Measurements from ENCODE around the gene EARS2. TPM values are rescaled to one million over a fixed set of nuclear protein-coding genes. Genes with fewer than 3 reads are reported as not detected.

The EARS2 gene
- polyA plus RNA-seq, 1 donor (not counting 4 experiments of a cell fraction or from before 2014, with no cell fraction given) = 32.7 TPM

GRCh38 chr16:23496821-23497542, 60.2 kb downstream of the EARS2 start:
- peaks cover 34% of the 10 kb centered on the region for H3K79me2 ChIP-seq (ENCODE audit: control insufficient read depth, insufficient read depth, low read length)
- no peaks in the 10 kb centered on the region for H3K9me3 ChIP-seq (ENCODE audit: control insufficient read depth, low read depth, low read length)
- DNase-seq (ENCODE audit: low read depth, low spot score) (no peak), FAIRE-seq (peak; percentile 86)
- peaks cover 5 to 18% of the 10 kb centered on the region in 2 experiments for H3K36me3 ChIP-seq (ENCODE audit: control insufficient read depth in 2 of 2, extremely low read depth in 1 of 2, insufficient read depth in 2 of 2, low read length in 2 of 2)
- peak overlapping the region; percentile 82 for H3K27ac ChIP-seq (ENCODE audit: control insufficient read depth, insufficient read depth, low read length)
- peak overlapping the region; percentile 75 for H3K9ac ChIP-seq (ENCODE audit: control insufficient read depth, extremely low read depth, insufficient read depth, low read length)
- dilution Hi-C loops (cut with MboI; ENCODE audit: extremely low pct_ligation_motif_present, low sequenced_read_pairs) = no loop called here
- TF ChIP-seq EZH2 (IDR thresholded peaks at IDR 0.05; ENCODE audit: low read length) = no peak
- H3K4me1 ChIP-seq (ENCODE audit: control insufficient read depth, extremely low read depth, insufficient read depth, low read length) = peaks cover 82% of the 10 kb centered on the region
- H3K9me1 ChIP-seq (ENCODE audit: control insufficient read depth, extremely low read depth, insufficient read depth, low read length) = peaks cover 10% of the 10 kb centered on the region
- peak overlapping the region in 2 of 3 experiments; percentile 32 to 37 for H3K4me3 ChIP-seq (ENCODE audit: control insufficient read depth in 2 of 3, extremely low read depth in 1 of 3, insufficient read depth in 2 of 3, low read depth in 1 of 3, low read length in 3 of 3)
- H3K4me2 ChIP-seq (ENCODE audit: control insufficient read depth, extremely low read depth, insufficient read depth, low read depth, low read length) = peak overlapping the region; percentile 89
- no peaks in the 10 kb centered on the region for H3K27me3 ChIP-seq (ENCODE audit: control insufficient read depth, extremely low read depth, insufficient read depth, low read length)
- no peaks in the 10 kb centered on the region for H4K20me1 ChIP-seq (ENCODE audit: control insufficient read depth, extremely low read depth, insufficient read depth, low read length)
- H2AFZ ChIP-seq (ENCODE audit: control insufficient read depth, low read length) = peak overlapping the region; percentile 39

- no peak for TF ChIP-seq EZH2 (IDR thresholded peaks at IDR 0.05; ENCODE audit: low read length)
- TF ChIP-seq CTCF (optimal IDR thresholded peaks at IDR 0.05 in 1 of 3, IDR thresholded peaks at IDR 0.05 in 1 of 3, conservative IDR thresholded peaks at IDR 0.05 in 1 of 3; ENCODE audit: extremely low read depth in 1 of 3, insufficient read depth in 2 of 3, low read length in 3 of 3) = no peak
- H3K9me3 ChIP-seq (ENCODE audit: control insufficient read depth, low read depth, low read length) = no peaks in the 10 kb centered on the region
- no peak for DNase-seq (ENCODE audit: low read depth, low spot score)
- no peak overlapping the region for H3K4me2 ChIP-seq (ENCODE audit: control insufficient read depth, extremely low read depth, insufficient read depth, low read depth, low read length)
- H3K27me3 ChIP-seq (ENCODE audit: control insufficient read depth, extremely low read depth, insufficient read depth, low read length) = no peaks in the 10 kb centered on the region
- dilution Hi-C loops (cut with MboI; ENCODE audit: extremely low pct_ligation_motif_present, low sequenced_read_pairs) = no loop called here
- H3K4me3 ChIP-seq (ENCODE audit: control insufficient read depth in 2 of 3, extremely low read depth in 1 of 3, insufficient read depth in 2 of 3, low read depth in 1 of 3, low read length in 3 of 3) = no peak overlapping the region
- peaks cover 30% of the 10 kb centered on the region for H3K79me2 ChIP-seq (ENCODE audit: control insufficient read depth, insufficient read depth, low read length)
- no peaks in the 10 kb centered on the region for H4K20me1 ChIP-seq (ENCODE audit: control insufficient read depth, extremely low read depth, insufficient read depth, low read length)
- no peak overlapping the region for H3K27ac ChIP-seq (ENCODE audit: control insufficient read depth, insufficient read depth, low read length)
- FAIRE-seq = no peak
- H3K4me1 ChIP-seq (ENCODE audit: control insufficient read depth, extremely low read depth, insufficient read depth, low read length) = peaks cover 82% of the 10 kb centered on the region
- no peak overlapping the region for H2AFZ ChIP-seq (ENCODE audit: control insufficient read depth, low read length)
- H3K36me3 ChIP-seq (ENCODE audit: control insufficient read depth in 2 of 2, extremely low read depth in 1 of 2, insufficient read depth in 2 of 2, low read length in 2 of 2) = peaks cover 7 to 18% of the 10 kb centered on the region in 2 experiments
- peaks cover 10% of the 10 kb centered on the region for H3K9me1 ChIP-seq (ENCODE audit: control insufficient read depth, extremely low read depth, insufficient read depth, low read length)
- H3K9ac ChIP-seq (ENCODE audit: control insufficient read depth, extremely low read depth, insufficient read depth, low read length) = no peak overlapping the region
These were observed 61.5 kb downstream of the EARS2 start for GRCh38 chr16:23495671-23496070.
